Measurements from ENCODE around the gene SOX5. TPM values are rescaled to one million over a fixed set of nuclear protein-coding genes. Genes with fewer than 3 reads are reported as not detected.

The SOX5 gene
- polyA plus RNA-seq, 1 experiment: 6.7 TPM

GRCh38 chr12:23750923-23751322 is 198.5 kb downstream of the SOX5 start:
- Histone ChIP-seq H3K9me3 (ENCODE audit: control insufficient read depth, insufficient read depth, low read length) (no peaks in the 10 kb centered on the region), H3K4me3 (ENCODE audit: low read depth, low read length) (no peak overlapping the region), H3K27ac (ENCODE audit: low read depth, low read length) (no peak overlapping the region), H3K27me3 (ENCODE audit: control insufficient read depth, insufficient read depth, low read length) (no peaks in the 10 kb centered on the region)
- peak; percentile 2 for DNase-seq (ENCODE audit: low read depth, low spot score)
- no peak for TF ChIP-seq CTCF (IDR thresholded peaks at IDR 0.05; ENCODE audit: low read depth, low read length)
- CTCF ChIA-PET: no interaction called here
- POLR2A ChIA-PET: no interaction called here

- Histone ChIP-seq H3K27me3 (ENCODE audit: control insufficient read depth, insufficient read depth, low read length) (no peaks in the 10 kb centered on the region), H3K9me3 (ENCODE audit: control insufficient read depth, insufficient read depth, low read length) (no peaks in the 10 kb centered on the region), H3K27ac (ENCODE audit: low read depth, low read length) (no peak overlapping the region), H3K4me3 (ENCODE audit: low read depth, low read length) (no peak overlapping the region)
- ChIA-PET CTCF (no interaction called here), POLR2A (no interaction called here)
- no peak for DNase-seq (ENCODE audit: low read depth, low spot score)
- no peak for TF ChIP-seq CTCF (IDR thresholded peaks at IDR 0.05; ENCODE audit: low read depth, low read length)
These were observed 204.8 kb downstream of the SOX5 start for GRCh38 chr12:23744696-23745095.

- no peak for DNase-seq (ENCODE audit: low read depth, low spot score)
- H3K9me3 ChIP-seq (ENCODE audit: control insufficient read depth, insufficient read depth, low read length): no peaks in the 10 kb centered on the region
- no peak overlapping the region for H3K4me3 ChIP-seq (ENCODE audit: low read depth, low read length)
- TF ChIP-seq CTCF (IDR thresholded peaks at IDR 0.05; ENCODE audit: low read depth, low read length): no peak
- H3K27ac ChIP-seq (ENCODE audit: low read depth, low read length): no peak overlapping the region
- no peaks in the 10 kb centered on the region for H3K27me3 ChIP-seq (ENCODE audit: control insufficient read depth, insufficient read depth, low read length)
- ChIA-PET POLR2A (no interaction called here), CTCF (no interaction called here)
These were observed 206.9 kb downstream of the SOX5 start for GRCh38 chr12:23742574-23742973.

GRCh38 chr12:23731493-23731892 is 218.0 kb downstream of the SOX5 start:
- no peaks in the 10 kb centered on the region for H3K9me3 ChIP-seq (ENCODE audit: control insufficient read depth, insufficient read depth, low read length)
- H3K4me3 ChIP-seq (ENCODE audit: low read depth, low read length): no peak overlapping the region
- ChIA-PET CTCF (no interaction called here), POLR2A (no interaction called here)
- no peaks in the 10 kb centered on the region for H3K27me3 ChIP-seq (ENCODE audit: control insufficient read depth, insufficient read depth, low read length)
- no peak for DNase-seq (ENCODE audit: low read depth, low spot score)
- TF ChIP-seq CTCF (IDR thresholded peaks at IDR 0.05; ENCODE audit: low read depth, low read length): no peak
- H3K27ac ChIP-seq (ENCODE audit: low read depth, low read length): no peak overlapping the region

- Histone ChIP-seq H3K4me3 (ENCODE audit: low read depth, low read length) (no peak overlapping the region), H3K9me3 (ENCODE audit: control insufficient read depth, insufficient read depth, low read length) (no peaks in the 10 kb centered on the region), H3K27ac (ENCODE audit: low read depth, low read length) (no peak overlapping the region), H3K27me3 (ENCODE audit: control insufficient read depth, insufficient read depth, low read length) (no peaks in the 10 kb centered on the region)
- POLR2A ChIA-PET: no interaction called here
- DNase-seq (ENCODE audit: low read depth, low spot score): no peak
- CTCF ChIA-PET: no interaction called here
- TF ChIP-seq CTCF (IDR thresholded peaks at IDR 0.05; ENCODE audit: low read depth, low read length): no peak
These were observed 218.4 kb downstream of the SOX5 start for GRCh38 chr12:23731035-23731434.

All from AG04450 (cell line).